ENCODE data around the gene GLB1L2. TPM values are rescaled to one million over a fixed set of nuclear protein-coding genes. Genes with fewer than 3 reads are reported as not detected.

GLB1L2 gene
- total and polyA plus RNA-seq, 3 experiments from 2014 or later = 0.70 to 9.5 (median 8.6) TPM

DNA sequence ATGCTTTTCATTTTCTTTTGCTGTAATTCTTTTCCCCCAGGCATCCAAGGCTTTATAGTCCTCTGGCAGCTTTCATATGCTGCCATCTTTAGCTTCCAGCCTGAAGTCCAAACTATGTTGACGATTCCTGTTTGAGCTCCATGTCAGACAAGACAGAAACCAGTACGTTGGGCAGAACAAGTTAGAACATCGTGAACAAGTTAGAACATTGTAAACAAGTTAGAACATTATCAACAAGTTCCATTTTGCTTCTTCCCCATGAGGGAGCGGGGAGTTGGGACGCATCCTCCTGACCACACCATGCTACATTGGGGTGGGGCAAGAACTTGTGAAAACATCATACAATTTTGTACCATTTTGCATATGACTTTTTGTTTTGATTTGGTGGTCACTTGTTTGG lies 23.9 kb downstream of the GLB1L2 start:
- POLR2A ChIA-PET = no interaction called here
- Mint-ChIP-seq H3K27me3 (peaks cover 0 to 5% of the 10 kb centered on the region in 2 donors), H3K9me3 (peaks cover 0 to 4% (median 0%) of the 10 kb centered on the region in 5 donors), H3K27ac (no peak overlapping the region), H3K4me1 (peaks cover 9 to 13% (median 12%) of the 10 kb centered on the region in 3 donors), H3K4me3 (no peak overlapping the region), H3K36me3 (peaks cover 0 to 18% (median 5%) of the 10 kb centered on the region in 3 donors)
- Histone ChIP-seq H3K27me3 (ENCODE audit: insufficient read depth, low read length, poor library complexity, severe bottlenecking) (no peaks in the 10 kb centered on the region), H3K4me3 (ENCODE audit: low read length) (no peak overlapping the region), H3K9me3 (ENCODE audit: low read length) (no peaks in the 10 kb centered on the region), H3K27ac (ENCODE audit: low read depth, low read length) (peak overlapping the region; percentile 6), H3K4me1 (ENCODE audit: insufficient read depth, low read length) (peaks cover 5% of the 10 kb centered on the region), H3K36me3 (ENCODE audit: insufficient read depth, low read length) (no peaks in the 10 kb centered on the region)
- peak in 1 of 5 donors; percentile 15 for DNase-seq
- CTCF ChIA-PET = no interaction called here

DNA sequence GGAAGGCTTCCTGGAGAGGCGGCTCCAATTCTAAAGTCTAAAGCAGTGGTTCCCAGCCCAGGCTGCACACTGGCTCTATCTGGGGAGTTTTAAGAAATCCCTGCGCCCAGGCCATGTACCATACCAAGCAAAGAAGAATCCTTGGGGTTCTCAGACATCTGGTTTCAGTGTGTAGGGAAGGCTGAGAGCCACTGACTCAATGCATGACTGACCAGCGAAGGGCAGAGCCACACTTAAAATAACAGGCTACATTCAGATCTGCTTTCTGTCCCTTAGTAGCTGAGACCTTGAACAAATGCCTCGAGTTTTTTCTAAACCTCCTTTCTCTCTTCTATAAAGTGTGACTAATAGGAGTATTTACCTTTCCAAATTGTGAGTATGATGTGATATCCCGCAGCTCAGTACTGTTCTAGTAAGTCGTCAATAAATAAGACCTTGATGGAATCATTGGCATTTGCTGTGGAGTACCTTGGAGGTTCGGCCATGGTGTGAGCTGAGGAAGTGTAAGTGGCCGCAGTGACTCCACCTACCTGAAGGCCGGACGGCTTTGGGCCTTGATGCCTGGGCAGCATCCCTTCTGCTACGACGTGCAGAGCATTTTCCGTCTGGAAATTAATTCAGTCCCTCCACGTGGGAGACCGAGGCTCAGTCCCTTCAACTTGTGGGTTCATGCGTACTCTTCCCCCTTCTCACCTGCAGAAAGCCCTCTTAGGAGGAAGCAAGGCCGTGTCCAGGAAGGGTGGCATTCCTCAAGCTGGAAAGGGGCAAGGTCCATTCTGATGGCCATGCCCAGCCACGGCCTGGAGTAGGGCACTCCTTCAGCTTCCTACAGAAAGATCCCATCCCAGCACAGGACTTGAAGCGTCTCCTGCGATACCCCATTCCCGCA lies 25.1 kb downstream of the GLB1L2 start:
- no peaks in the 10 kb centered on the region for H3K36me3 ChIP-seq (ENCODE audit: insufficient read depth, low read length)
- Mint-ChIP-seq H3K9me3 (peaks cover 0 to 4% (median 0%) of the 10 kb centered on the region in 5 donors), H3K36me3 (peaks cover 0 to 18% (median 5%) of the 10 kb centered on the region in 3 donors), H3K4me3 (no peak overlapping the region), H3K27me3 (peaks cover 2 to 4% of the 10 kb centered on the region in 2 donors), H3K27ac (no peak overlapping the region), H3K4me1 (peaks cover 7 to 14% (median 12%) of the 10 kb centered on the region in 3 donors)
- peak in 1 of 5 donors; percentile 30 for DNase-seq
- no peaks in the 10 kb centered on the region for H3K27me3 ChIP-seq (ENCODE audit: insufficient read depth, low read length, poor library complexity, severe bottlenecking)
- POLR2A ChIA-PET = no interaction called here
- H3K27ac ChIP-seq (ENCODE audit: low read depth, low read length) = no peak overlapping the region
- no peaks in the 10 kb centered on the region for H3K9me3 ChIP-seq (ENCODE audit: low read length)
- H3K4me1 ChIP-seq (ENCODE audit: insufficient read depth, low read length) = peaks cover 5% of the 10 kb centered on the region
- no peak overlapping the region for H3K4me3 ChIP-seq (ENCODE audit: low read length)
- CTCF ChIA-PET = no interaction called here

GRCh38 chr11:134357545-134357839 lies 25.7 kb downstream of the GLB1L2 start:
- Mint-ChIP-seq H3K4me1 (peaks cover 9 to 16% (median 14%) of the 10 kb centered on the region in 3 donors), H3K4me3 (no peak overlapping the region), H3K36me3 (peaks cover 0 to 18% (median 5%) of the 10 kb centered on the region in 3 donors), H3K27me3 (peaks cover 4% of the 10 kb centered on the region in 2 donors), H3K27ac (no peak overlapping the region), H3K9me3 (peaks cover 0 to 4% (median 0%) of the 10 kb centered on the region in 5 donors)
- Histone ChIP-seq H3K36me3 (ENCODE audit: insufficient read depth, low read length) (no peaks in the 10 kb centered on the region), H3K4me1 (ENCODE audit: insufficient read depth, low read length) (peaks cover 5% of the 10 kb centered on the region), H3K9me3 (ENCODE audit: low read length) (no peaks in the 10 kb centered on the region), H3K4me3 (ENCODE audit: low read length) (no peak overlapping the region), H3K27ac (ENCODE audit: low read depth, low read length) (no peak overlapping the region), H3K27me3 (ENCODE audit: insufficient read depth, low read length, poor library complexity, severe bottlenecking) (no peaks in the 10 kb centered on the region)
- ChIA-PET POLR2A (no interaction called here), CTCF (no interaction called here)
- DNase-seq = peak in 1 of 5 donors; percentile 7

- Mint-ChIP-seq H3K4me3 (no peak overlapping the region), H3K9me3 (peaks cover 0 to 4% (median 0%) of the 10 kb centered on the region in 5 donors), H3K36me3 (peaks cover 0 to 17% (median 5%) of the 10 kb centered on the region in 3 donors), H3K27me3 (peaks cover 4 to 7% of the 10 kb centered on the region in 2 donors), H3K27ac (no peak overlapping the region), H3K4me1 (peaks cover 9 to 16% (median 14%) of the 10 kb centered on the region in 3 donors)
- ChIA-PET CTCF (interaction anchor here (2.0 kb wide), 1 partner anchor 86 kb away, joined by 5 read pairs; no protein-coding TSS in a partner anchor), POLR2A (no interaction called here)
- Histone ChIP-seq H3K4me1 (ENCODE audit: insufficient read depth, low read length) (peaks cover 5% of the 10 kb centered on the region), H3K4me3 (ENCODE audit: low read length) (no peak overlapping the region), H3K9me3 (ENCODE audit: low read length) (no peaks in the 10 kb centered on the region), H3K36me3 (ENCODE audit: insufficient read depth, low read length) (no peaks in the 10 kb centered on the region), H3K27ac (ENCODE audit: low read depth, low read length) (no peak overlapping the region), H3K27me3 (ENCODE audit: insufficient read depth, low read length, poor library complexity, severe bottlenecking) (no peaks in the 10 kb centered on the region)
- DNase-seq = peak in 1 of 5 donors; percentile 39
Measured at GRCh38 chr11:134358165-134358855, 26.5 kb downstream of the GLB1L2 start.

DNA sequence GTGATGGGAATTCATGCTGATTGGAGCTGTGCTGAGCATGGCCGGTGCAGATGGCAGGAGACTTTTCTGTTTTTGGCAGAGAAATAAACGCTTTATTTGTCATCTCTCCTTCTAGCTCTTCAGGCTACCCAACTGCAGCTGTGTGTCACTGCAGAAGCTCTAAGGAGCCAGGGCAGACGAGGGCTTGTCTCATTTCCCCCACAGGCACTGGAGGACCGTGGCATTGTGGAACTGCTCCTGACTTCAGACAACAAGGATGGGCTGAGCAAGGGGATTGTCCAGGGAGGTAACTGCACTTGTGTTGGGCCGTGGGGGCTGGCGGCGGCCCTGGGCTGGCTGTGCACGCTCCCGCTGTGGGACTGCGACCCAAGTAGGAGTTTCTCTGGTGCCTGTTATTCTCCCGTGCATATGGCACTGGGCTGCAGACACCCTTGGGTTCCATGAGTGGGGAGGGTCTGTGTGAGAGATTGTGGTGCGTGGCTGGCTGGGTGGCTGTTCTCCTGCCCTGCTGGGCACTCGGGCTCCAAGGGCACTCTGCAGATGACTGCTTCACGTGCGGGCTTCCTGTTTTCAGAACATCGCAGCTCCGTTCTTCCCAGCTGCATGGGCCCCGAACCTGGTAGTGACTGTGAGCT lies 27.2 kb downstream of the GLB1L2 start:
- Mint-ChIP-seq H3K4me3 (no peak overlapping the region), H3K4me1 (peaks cover 9 to 16% (median 14%) of the 10 kb centered on the region in 3 donors), H3K27ac (peak overlapping the region in 1 of 8 donors; percentile 39), H3K36me3 (peaks cover 0 to 12% (median 5%) of the 10 kb centered on the region in 3 donors), H3K9me3 (peaks cover 0 to 4% (median 0%) of the 10 kb centered on the region in 5 donors), H3K27me3 (peaks cover 4 to 7% of the 10 kb centered on the region in 2 donors)
- H3K36me3 ChIP-seq (ENCODE audit: insufficient read depth, low read length) = no peaks in the 10 kb centered on the region
- CTCF ChIA-PET = interaction anchor here (1.1 to 2.0 kb wide), 2 partner anchors 10 to 87 kb away, joined by 3 to 5 read pairs; no protein-coding TSS in a partner anchor
- peaks cover 5% of the 10 kb centered on the region for H3K4me1 ChIP-seq (ENCODE audit: insufficient read depth, low read length)
- H3K27me3 ChIP-seq (ENCODE audit: insufficient read depth, low read length, poor library complexity, severe bottlenecking) = no peaks in the 10 kb centered on the region
- peak in 1 of 5 donors; percentile 25 for DNase-seq
- no peak overlapping the region for H3K27ac ChIP-seq (ENCODE audit: low read depth, low read length)
- POLR2A ChIA-PET = no interaction called here
- no peak overlapping the region for H3K4me3 ChIP-seq (ENCODE audit: low read length)
- no peaks in the 10 kb centered on the region for H3K9me3 ChIP-seq (ENCODE audit: low read length)

- H3K9me3 ChIP-seq (ENCODE audit: low read length) = no peaks in the 10 kb centered on the region
- no peaks in the 10 kb centered on the region for H3K27me3 ChIP-seq (ENCODE audit: insufficient read depth, low read length, poor library complexity, severe bottlenecking)
- ChIA-PET CTCF (interaction anchor here (1.1 to 2.0 kb wide), 2 partner anchors 10 to 88 kb away, joined by 3 to 5 read pairs; no protein-coding TSS in a partner anchor), POLR2A (no interaction called here)
- DNase-seq = peak in 1 of 5 donors; percentile 20
- no peak overlapping the region for H3K4me3 ChIP-seq (ENCODE audit: low read length)
- Mint-ChIP-seq H3K4me1 (peaks cover 9 to 16% (median 14%) of the 10 kb centered on the region in 3 donors), H3K27ac (peak overlapping the region in 2 of 8 donors; percentile 39 to 92), H3K4me3 (peak overlapping the region in 2 of 7 donors; percentile 43 to 67), H3K27me3 (peaks cover 5 to 7% of the 10 kb centered on the region in 2 donors), H3K9me3 (peaks cover 0 to 4% (median 0%) of the 10 kb centered on the region in 5 donors), H3K36me3 (peaks cover 0 to 12% (median 5%) of the 10 kb centered on the region in 3 donors)
- H3K36me3 ChIP-seq (ENCODE audit: insufficient read depth, low read length) = no peaks in the 10 kb centered on the region
- H3K27ac ChIP-seq (ENCODE audit: low read depth, low read length) = no peak overlapping the region
- H3K4me1 ChIP-seq (ENCODE audit: insufficient read depth, low read length) = peaks cover 5% of the 10 kb centered on the region
Measured at GRCh38 chr11:134359646-134360045, 27.9 kb downstream of the GLB1L2 start.

DNA sequence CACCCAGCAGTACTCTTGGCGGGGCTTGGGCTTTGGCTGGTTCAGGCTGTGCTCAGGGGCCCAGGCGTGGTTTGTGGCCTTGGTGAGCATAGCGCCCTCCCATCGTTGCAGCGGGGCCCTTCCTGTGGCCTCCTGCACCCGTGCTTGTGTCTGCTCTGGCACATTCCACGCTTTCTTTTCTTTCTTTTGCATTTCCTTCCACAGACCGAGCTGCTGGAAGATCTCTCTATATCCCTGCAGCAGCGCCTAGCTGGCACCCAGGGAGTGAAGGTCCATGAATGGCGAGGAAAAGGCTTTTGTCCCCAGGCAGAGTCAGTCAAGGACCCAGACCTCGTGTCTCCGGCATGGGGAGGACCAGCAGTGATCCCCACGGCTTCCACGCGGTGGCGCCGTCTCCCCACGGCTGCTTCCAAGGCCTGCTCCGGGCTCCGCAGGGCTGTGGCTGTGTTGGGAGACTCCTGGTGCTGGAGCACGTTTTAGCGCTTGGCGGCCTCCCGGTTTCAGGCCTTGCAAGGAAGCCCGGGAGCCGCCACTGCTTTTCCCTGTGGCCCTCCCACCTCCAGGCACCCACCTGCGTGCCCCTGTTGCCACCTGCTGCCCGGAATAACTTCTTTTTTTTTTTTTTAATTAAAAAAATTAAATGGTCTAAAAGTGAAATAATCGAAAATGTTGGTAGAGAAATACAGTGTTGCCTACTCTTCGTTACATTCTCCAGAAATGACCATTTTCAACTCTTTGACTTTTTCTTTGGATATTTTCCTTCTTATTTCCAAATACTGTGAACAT lies 28.5 kb downstream of the GLB1L2 start:
- POLR2A ChIA-PET = no interaction called here
- DNase-seq = peak; percentile 47 to 73 (median 62)
- Histone ChIP-seq H3K36me3 (ENCODE audit: insufficient read depth, low read length) (no peaks in the 10 kb centered on the region), H3K4me1 (ENCODE audit: insufficient read depth, low read length) (peaks cover 5% of the 10 kb centered on the region), H3K27me3 (ENCODE audit: insufficient read depth, low read length, poor library complexity, severe bottlenecking) (no peaks in the 10 kb centered on the region), H3K27ac (ENCODE audit: low read depth, low read length) (no peak overlapping the region), H3K4me3 (ENCODE audit: low read length) (no peak overlapping the region), H3K9me3 (ENCODE audit: low read length) (no peaks in the 10 kb centered on the region)
- CTCF ChIA-PET = interaction anchor here (1.1 to 2.0 kb wide), 2 partner anchors 11 to 88 kb away, joined by 3 to 5 read pairs; no protein-coding TSS in a partner anchor
- Mint-ChIP-seq H3K9me3 (peaks cover 0 to 2% (median 0%) of the 10 kb centered on the region in 5 donors), H3K4me1 (peaks cover 9 to 16% (median 14%) of the 10 kb centered on the region in 3 donors), H3K36me3 (peaks cover 0 to 7% (median 3%) of the 10 kb centered on the region in 3 donors), H3K27ac (peak overlapping the region in 3 of 8 donors; percentile 64 to 92 (median 78)), H3K27me3 (peaks cover 5 to 8% of the 10 kb centered on the region in 2 donors), H3K4me3 (peak overlapping the region in 6 of 7 donors; percentile 43 to 89 (median 60))

All from CD8-positive, alpha-beta memory T cell (primary cell).